ENCODE measurements around the gene CXCR2. TPM values are rescaled to one million over a fixed set of nuclear protein-coding genes. Genes with fewer than 3 reads are reported as not detected.
A peak's percentile ranks its signal among the peaks of the same experiment; 100 is the strongest.

The CXCR2 gene
- total and polyA plus RNA-seq, 12 donors: 0.10 to 2.2 (median 0.38) TPM; not detected in 3

GRCh38 chr2:218125095-218125494 is 733 bp upstream of the CXCR2 start:
- no peak for DNase-seq
- WGBS, 4 donors: 48 to 59% (median 55%) methylated on average over 4 of the region's 4 CpGs
- intact Hi-C loops (cut with DNase I): no loop called here
- H3K4me1 ChIP-seq (replicated peaks in 1 of 2): no peaks in the 10 kb centered on the region
- H3K36me3 ChIP-seq (replicated peaks in 1 of 2): no peaks in the 10 kb centered on the region
- no peak overlapping the region for H3K27ac ChIP-seq
- TF ChIP-seq POLR2A (IDR thresholded peaks at IDR 0.05) (no peak), CTCF (IDR thresholded peaks at IDR 0.05) (no peak)
- peaks cover 0 to 3% (median 0%) of the 10 kb centered on the region in 3 donors for H3K9me3 ChIP-seq (replicated peaks in 1 of 3)
- no peaks in the 10 kb centered on the region for H3K27me3 ChIP-seq
- H3K4me3 ChIP-seq: no peak overlapping the region

GRCh38 chr2:218127929-218128455 is 2.2 kb downstream of the CXCR2 start:
- 53 to 74% (median 65%) methylated on average over 3 of the region's 3 CpGs for WGBS, 4 donors
- Histone ChIP-seq H3K4me3 (no peak overlapping the region), H3K27ac (no peak overlapping the region), H3K4me1 (replicated peaks in 1 of 2) (no peaks in the 10 kb centered on the region), H3K27me3 (no peaks in the 10 kb centered on the region), H3K36me3 (replicated peaks in 1 of 2) (no peaks in the 10 kb centered on the region), H3K9me3 (replicated peaks in 1 of 3) (no peaks in the 10 kb centered on the region)
- DNase-seq: no peak
- intact Hi-C loops (cut with DNase I): no loop called here
- no peak for TF ChIP-seq CTCF (IDR thresholded peaks at IDR 0.05)
- no peak for TF ChIP-seq POLR2A (IDR thresholded peaks at IDR 0.05)

GRCh38 chr2:218128781-218129457 is 3.1 kb downstream of the CXCR2 start:
- H3K9me3 ChIP-seq (replicated peaks in 1 of 3): no peaks in the 10 kb centered on the region
- no peak overlapping the region for H3K27ac ChIP-seq
- TF ChIP-seq CTCF (IDR thresholded peaks at IDR 0.05): no peak
- TF ChIP-seq POLR2A (IDR thresholded peaks at IDR 0.05): no peak
- H3K4me1 ChIP-seq (replicated peaks in 1 of 2): no peaks in the 10 kb centered on the region
- 79 to 87% (median 82%) methylated on average over 6 of the region's 6 CpGs for WGBS, 4 donors
- intact Hi-C loops (cut with DNase I): no loop called here
- DNase-seq: no peak
- no peaks in the 10 kb centered on the region for H3K27me3 ChIP-seq
- H3K36me3 ChIP-seq (replicated peaks in 1 of 2): no peaks in the 10 kb centered on the region
- H3K4me3 ChIP-seq: no peak overlapping the region

- Histone ChIP-seq H3K36me3 (replicated peaks in 1 of 2) (no peaks in the 10 kb centered on the region), H3K27ac (no peak overlapping the region), H3K27me3 (no peaks in the 10 kb centered on the region), H3K9me3 (replicated peaks in 1 of 3) (no peaks in the 10 kb centered on the region), H3K4me1 (replicated peaks in 1 of 2) (no peaks in the 10 kb centered on the region), H3K4me3 (no peak overlapping the region)
- TF ChIP-seq POLR2A (IDR thresholded peaks at IDR 0.05) (no peak), CTCF (IDR thresholded peaks at IDR 0.05) (no peak)
- intact Hi-C loops (cut with DNase I): no loop called here
- peak in 6 of 7 donors; percentile 20 to 72 (median 36) for DNase-seq
- WGBS, 4 donors: 54 to 58% (median 57%) methylated on average over 6 of the region's 6 CpGs
These were observed 3.8 kb downstream of the CXCR2 start for GRCh38 chr2:218129458-218130135.

Data from adrenal gland (tissue), 12 donors.